Caco-2 (cell line): ENCODE data around the gene NEGR1. TPM values are rescaled to one million over a fixed set of nuclear protein-coding genes. Genes with fewer than 3 reads are reported as not detected.

Source experiments
- BruUV-seq: library from RNA; stranded (reverse); fragments of 400-500 nt; replicated peaks from 2 replicates; lab custom pipeline; 2021; lab: Mats Ljungman, UMichigan
- CTCF ChIA-PET: fragments of 300-600 bp; sonication (Branson Sonifier 250); formaldehyde crosslinking; loops from one replicate; lab custom pipeline; 2022; ENCODE audit warnings: antibody characterized with exemption; lab: Charles Lee
- POLR2A ChIA-PET: fragments of 300-600 bp; sonication (Branson Sonifier 250); formaldehyde crosslinking; loops from one replicate; lab custom pipeline; 2022; ENCODE audit warnings: antibody characterized with exemption; lab: Charles Lee
- DNase-seq, 2 experiments: peaks; one replicate each; pipeline versions ENCODE4 v3.0.0 to v3.0.0-alpha.2; 2020 to 2022
- H3K27me3 ChIP-seq: replicated peaks from 2 replicates; pipeline ENCODE4 v1.6.0; 2011; ENCODE audit warnings: low read length; ENCODE audit not compliant: control insufficient read depth, insufficient read depth
- H3K36me3 ChIP-seq: 2 replicates; pipeline ENCODE4 v1.5.1; 2011; ENCODE audit warnings: low read length; ENCODE audit not compliant: control insufficient read depth, insufficient read depth
- H3K4me1 ChIP-seq: fragments of 250-450 bp; sonication (Bioruptor Pico); 2 replicates; pipeline ENCODE4 v1.5.1; 2020; ENCODE audit warnings: mild to moderate bottlenecking
- H3K4me3 ChIP-seq: 2 replicates; pipeline ENCODE4 v1.5.1; 2011; ENCODE audit warnings: low read depth, mild to moderate bottlenecking, control low read depth, low read length
- H3K9me3 ChIP-seq: fragments of 250-450 bp; sonication (Bioruptor Pico); 2 replicates; pipeline ENCODE4 v1.5.1; 2020; ENCODE audit warnings: mild to moderate bottlenecking, moderate library complexity
- H3K27ac Mint-ChIP-seq: one replicate; pipeline ENCODE4 v1.8.0; 2022; ENCODE audit warnings: mixed read lengths; ENCODE audit not compliant: unreplicated experiment
- H3K27me3 Mint-ChIP-seq: one replicate; pipeline ENCODE4 v1.8.0; 2022; ENCODE audit warnings: mixed read lengths; ENCODE audit not compliant: insufficient read depth, unreplicated experiment
- H3K36me3 Mint-ChIP-seq: one replicate; pipeline ENCODE4 v1.8.0; 2022; ENCODE audit warnings: mild to moderate bottlenecking, mixed read lengths; ENCODE audit not compliant: insufficient read depth, unreplicated experiment
- H3K4me1 Mint-ChIP-seq: one replicate; pipeline ENCODE4 v1.8.0; 2022; ENCODE audit warnings: low read depth, mixed read lengths; ENCODE audit not compliant: unreplicated experiment
- H3K4me3 Mint-ChIP-seq: one replicate; pipeline ENCODE4 v1.8.0; 2022; ENCODE audit warnings: mild to moderate bottlenecking, moderate library complexity, mixed read lengths; ENCODE audit not compliant: unreplicated experiment
- H3K9me3 Mint-ChIP-seq: one replicate; pipeline ENCODE4 v1.8.0; 2022; ENCODE audit warnings: mixed read lengths; ENCODE audit not compliant: unreplicated experiment
- intact Hi-C: fragments of 100-400 bp; cut with micrococcal nuclease; formaldehyde crosslinking; loops from one replicate; pipeline ENCODE4 v1.10.0; 2022; ENCODE audit not compliant: unreplicated experiment
- total RNA-seq: library from RNA; stranded (reverse); gene quantifications from 2 replicates; pipeline ENCODE4 v1.2.3, GENCODE V29; 2022
- TF ChIP-seq, protein P1 (sequence below), 2 experiments: fragments of 200-600 bp in 1 of 2; IDR thresholded peaks; 1 replicate in 1 of 2; 2 replicates in 1 of 2; pipeline versions ENCODE4 v1.5.1 to v1.8.0; 2011 to 2022; ENCODE audit warnings: antibody characterized with exemption in 1 of 2, control low read depth in 1 of 2, inconsistent platforms in 1 of 2, low read depth in 1 of 2, low read length in 1 of 2, mild to moderate bottlenecking in 1 of 2, moderate library complexity in 1 of 2; ENCODE audit not compliant: insufficient read depth in 1 of 2, severe bottlenecking in 1 of 2, unreplicated experiment in 1 of 2

Gene NEGR1
- total RNA-seq, 1 experiment from 2014 or later = not detected

DNA sequence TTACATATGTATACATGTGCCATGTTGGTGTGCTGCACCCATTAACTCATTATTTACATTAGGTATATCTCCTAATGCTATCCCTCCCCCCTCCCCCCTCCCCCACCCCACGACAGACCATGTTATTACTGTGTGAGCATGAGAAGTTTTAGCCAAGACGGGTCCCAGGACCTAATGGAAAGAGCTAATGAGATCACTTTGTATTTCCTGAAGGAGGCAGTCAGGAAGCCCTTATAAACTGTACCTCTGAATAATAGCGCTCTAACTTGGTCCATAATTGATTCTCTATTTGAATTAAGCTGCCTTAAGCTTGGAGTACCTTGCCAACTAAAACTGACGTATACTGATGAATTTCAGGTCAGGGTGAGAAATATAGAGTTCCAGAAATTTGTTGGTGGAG lies 4.1 kb upstream of the NEGR1 start:
- Histone ChIP-seq H3K36me3 (no peaks in the 10 kb centered on the region), H3K27me3 (no peaks in the 10 kb centered on the region; the same call in 1 of the 2 replicates), H3K9me3 (no peaks in the 10 kb centered on the region), H3K4me3 (no peak overlapping the region), H3K4me1 (no peaks in the 10 kb centered on the region)
- TF ChIP-seq, protein P1, sequence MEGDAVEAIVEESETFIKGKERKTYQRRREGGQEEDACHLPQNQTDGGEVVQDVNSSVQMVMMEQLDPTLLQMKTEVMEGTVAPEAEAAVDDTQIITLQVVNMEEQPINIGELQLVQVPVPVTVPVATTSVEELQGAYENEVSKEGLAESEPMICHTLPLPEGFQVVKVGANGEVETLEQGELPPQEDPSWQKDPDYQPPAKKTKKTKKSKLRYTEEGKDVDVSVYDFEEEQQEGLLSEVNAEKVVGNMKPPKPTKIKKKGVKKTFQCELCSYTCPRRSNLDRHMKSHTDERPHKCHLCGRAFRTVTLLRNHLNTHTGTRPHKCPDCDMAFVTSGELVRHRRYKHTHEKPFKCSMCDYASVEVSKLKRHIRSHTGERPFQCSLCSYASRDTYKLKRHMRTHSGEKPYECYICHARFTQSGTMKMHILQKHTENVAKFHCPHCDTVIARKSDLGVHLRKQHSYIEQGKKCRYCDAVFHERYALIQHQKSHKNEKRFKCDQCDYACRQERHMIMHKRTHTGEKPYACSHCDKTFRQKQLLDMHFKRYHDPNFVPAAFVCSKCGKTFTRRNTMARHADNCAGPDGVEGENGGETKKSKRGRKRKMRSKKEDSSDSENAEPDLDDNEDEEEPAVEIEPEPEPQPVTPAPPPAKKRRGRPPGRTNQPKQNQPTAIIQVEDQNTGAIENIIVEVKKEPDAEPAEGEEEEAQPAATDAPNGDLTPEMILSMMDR (IDR thresholded peaks at IDR 0.05; ENCODE audit: insufficient read depth in 1 of 2, low read depth in 1 of 2, low read length in 1 of 2, severe bottlenecking in 1 of 2, unreplicated experiment in 1 of 2) = no peak
- Mint-ChIP-seq H3K9me3 (no peaks in the 10 kb centered on the region), H3K4me3 (no peak overlapping the region), H3K36me3 (no peaks in the 10 kb centered on the region), H3K27ac (no peak overlapping the region), H3K4me1 (no peaks in the 10 kb centered on the region), H3K27me3 (peaks cover 4% of the 10 kb centered on the region)
- ChIA-PET POLR2A (no interaction called here), CTCF (no interaction called here)
- BruUV-seq = no TSS peak
- intact Hi-C loops = no loop called here
- no peak for DNase-seq

DNA sequence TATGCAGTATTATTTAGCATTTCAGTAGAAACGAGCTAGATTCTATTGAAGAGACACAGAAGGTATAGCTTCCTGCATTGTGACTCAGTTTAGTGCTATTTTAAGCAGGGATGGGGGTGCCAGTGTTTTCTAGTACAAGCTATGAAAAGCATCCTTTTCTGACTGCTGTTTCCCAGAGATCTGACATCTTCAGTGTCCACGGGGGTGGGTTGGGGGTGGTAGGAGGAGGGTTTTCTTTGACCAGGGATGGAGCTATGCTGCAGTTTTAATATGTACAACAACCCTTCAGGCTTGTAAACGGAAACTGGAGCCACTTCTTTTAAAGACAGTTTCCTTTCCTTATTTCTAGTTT lies 2.7 kb upstream of the NEGR1 start:
- peaks cover 10% of the 10 kb centered on the region for H3K27me3 Mint-ChIP-seq
- Histone ChIP-seq H3K27me3 (no peaks in the 10 kb centered on the region; the same call in 1 of the 2 replicates), H3K36me3 (no peaks in the 10 kb centered on the region), H3K4me1 (no peaks in the 10 kb centered on the region), H3K4me3 (no peak overlapping the region), H3K9me3 (no peaks in the 10 kb centered on the region)
- POLR2A ChIA-PET = no interaction called here
- intact Hi-C loops = no loop called here
- TF ChIP-seq, protein P1 (IDR thresholded peaks at IDR 0.05; ENCODE audit: insufficient read depth in 1 of 2, low read depth in 1 of 2, low read length in 1 of 2, severe bottlenecking in 1 of 2, unreplicated experiment in 1 of 2) = no peak
- CTCF ChIA-PET = no interaction called here
- no peak for DNase-seq
- no peak overlapping the region for H3K4me3 Mint-ChIP-seq
- no peaks in the 10 kb centered on the region for H3K4me1 Mint-ChIP-seq
- no peak overlapping the region for H3K27ac Mint-ChIP-seq
- no TSS peak for BruUV-seq
- no peaks in the 10 kb centered on the region for H3K36me3 Mint-ChIP-seq
- no peaks in the 10 kb centered on the region for H3K9me3 Mint-ChIP-seq

DNA sequence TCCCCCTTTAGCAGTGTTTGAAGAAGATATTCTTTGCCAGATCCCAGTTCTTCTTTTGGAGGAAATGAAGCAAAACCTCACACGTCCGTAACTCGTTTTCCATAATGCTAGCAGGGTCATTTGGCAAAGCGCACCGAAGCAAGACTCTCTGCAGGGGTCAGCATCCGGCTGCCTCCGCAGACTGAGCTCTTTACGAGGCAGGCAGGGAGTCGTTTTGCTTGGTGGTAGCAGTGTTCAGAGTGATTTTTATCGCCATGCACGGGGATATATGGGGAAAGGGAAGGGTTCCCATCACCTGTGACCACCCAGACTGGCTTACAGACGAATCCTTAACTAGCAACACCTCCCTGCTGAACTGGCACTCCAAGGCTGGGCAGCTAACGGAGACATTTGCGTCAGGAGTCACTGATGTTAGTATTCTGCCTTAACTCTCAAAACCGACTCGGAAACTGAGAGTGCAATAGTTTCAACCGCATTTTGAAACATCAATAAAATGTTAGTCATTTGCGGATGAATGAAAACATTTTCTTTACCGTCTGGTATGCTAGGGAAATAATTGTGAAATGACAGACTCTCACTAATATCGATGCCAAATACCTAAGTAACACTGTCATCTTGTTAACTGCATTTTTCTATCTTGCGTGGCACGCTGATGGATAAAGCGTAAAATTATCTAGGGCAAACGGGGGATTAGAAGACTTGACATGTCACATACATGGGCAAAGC lies 2.2 kb upstream of the NEGR1 start:
- TF ChIP-seq, protein P1 (IDR thresholded peaks at IDR 0.05; ENCODE audit: insufficient read depth in 1 of 2, low read depth in 1 of 2, low read length in 1 of 2, severe bottlenecking in 1 of 2, unreplicated experiment in 1 of 2) = peak in 1 of 2 experiments; percentile 8
- ChIA-PET CTCF (interaction anchor here (1.0 kb wide), 1 partner anchor 37 kb away, joined by 3 read pairs; no protein-coding TSS in a partner anchor), POLR2A (no interaction called here)

More for the DNA sequence above, 2.2 kb upstream of the NEGR1 start:
- no TSS peak for BruUV-seq
- H3K4me3 ChIP-seq = peak overlapping the region; percentile 43
- H3K36me3 ChIP-seq = no peaks in the 10 kb centered on the region
- no peaks in the 10 kb centered on the region for H3K9me3 ChIP-seq
- no peaks in the 10 kb centered on the region for H3K4me1 ChIP-seq
- H3K27ac Mint-ChIP-seq = no peak overlapping the region
- DNase-seq = peak in 1 of 2 experiments; percentile 9
- H3K9me3 Mint-ChIP-seq = no peaks in the 10 kb centered on the region
- H3K4me3 Mint-ChIP-seq = no peak overlapping the region
- intact Hi-C loops = loop anchor here (5.0 kb wide), 2 partner anchors 77 to 97 kb away; no protein-coding TSS in a partner anchor
- peaks cover 10% of the 10 kb centered on the region for H3K27me3 Mint-ChIP-seq
- no peaks in the 10 kb centered on the region for H3K4me1 Mint-ChIP-seq
- H3K27me3 ChIP-seq = no peaks in the 10 kb centered on the region; the same call in 1 of the 2 replicates
- H3K36me3 Mint-ChIP-seq = no peaks in the 10 kb centered on the region
